Lower lobe of right lung (tissue), 2 donors: ENCODE results near the gene EEF2. TPM values are rescaled to one million over a fixed set of nuclear protein-coding genes. Genes with fewer than 3 reads are reported as not detected.
A peak's percentile ranks its signal among the peaks of the same experiment; 100 is the strongest.
"Not testable (repeated sequence)": the region's sequence is repeated elsewhere in the genome, so short reads cannot be mapped to it uniquely, and the experiment has no call there.

Experiments
- ATAC-seq, 2 donors: fragments of 200-7000 bp; cut with Tn5 transposase; one replicate each; pipeline ENCODE4 v1.9.1; 2020 to 2022; ENCODE audit warnings: mild to moderate bottlenecking in 2 of 2, moderate library complexity in 2 of 2
- DNase-seq: peaks from one replicate; pipeline ENCODE4 v3.0.0-alpha.2; 2020
- H3K27ac ChIP-seq: fragments of 200-600 bp; one replicate; pipeline ENCODE4 v1.8.0; 2022
- H3K27me3 ChIP-seq: fragments of 200-600 bp; one replicate; pipeline ENCODE4 v1.8.0; 2022; ENCODE audit warnings: low read depth
- H3K36me3 ChIP-seq: fragments of 200-600 bp; one replicate; pipeline ENCODE4 v1.8.0; 2022; ENCODE audit warnings: mild to moderate bottlenecking
- H3K4me1 ChIP-seq: fragments of 200-600 bp; one replicate; pipeline ENCODE4 v1.8.0; 2022
- H3K4me3 ChIP-seq: fragments of 200-600 bp; one replicate; pipeline ENCODE4 v1.8.0; 2022; ENCODE audit warnings: mild to moderate bottlenecking
- H3K9me3 ChIP-seq: fragments of 200-600 bp; one replicate; pipeline ENCODE4 v1.8.0; 2022
- intact Hi-C: fragments of 100-400 bp; cut with DNase I; formaldehyde crosslinking; loops from one replicate; pipeline ENCODE4 v1.11.0; 2022
- total RNA-seq: library from RNA; stranded (reverse); fragmentation: NEBNext Ultra II Directional; extraction: Animal tissue kit (Norgen Biotek cat#: 25700); gene quantifications from one replicate; pipeline ENCODE4 v1.2.1, GENCODE V29; 2021
- TF ChIP-seq, protein P1 (sequence below): fragments of 200-600 bp; IDR thresholded peaks from one replicate; pipeline ENCODE4 v1.8.0; 2022; ENCODE audit warnings: antibody characterized with exemption, mild to moderate bottlenecking
- donor health status: DM: no; HTN: yes; CAD: no; lungs with severe emphysema.

The EEF2 gene
- total RNA-seq, 1 donor from 2014 or later: 1,984 TPM

DNA sequence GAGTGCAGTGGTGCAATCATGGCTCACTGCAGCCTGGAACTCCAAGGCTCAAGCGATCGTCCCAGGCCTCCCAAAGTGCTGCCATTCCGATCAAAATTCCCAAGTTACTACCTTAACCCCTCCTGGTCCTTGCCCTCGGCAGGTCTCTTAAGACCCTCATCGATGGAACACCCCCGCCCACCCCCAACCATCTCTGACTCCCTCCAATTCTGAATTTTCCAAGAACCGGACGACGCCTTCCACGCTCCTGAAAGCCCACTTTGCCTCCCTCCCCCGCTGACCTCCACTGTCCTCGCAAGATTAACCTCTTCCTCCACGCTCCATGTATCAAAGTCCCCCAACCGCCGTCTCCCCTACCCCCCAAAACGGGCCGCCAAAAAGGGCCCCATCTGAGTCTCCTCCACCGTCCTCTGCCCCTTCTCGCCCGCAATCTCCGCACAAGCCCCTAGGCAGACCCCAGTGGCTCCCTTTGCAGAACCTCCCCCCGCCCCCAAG lies 14.9 kb downstream of the EEF2 start:
- H3K4me3 ChIP-seq: peak overlapping the region; percentile 81

DNA sequence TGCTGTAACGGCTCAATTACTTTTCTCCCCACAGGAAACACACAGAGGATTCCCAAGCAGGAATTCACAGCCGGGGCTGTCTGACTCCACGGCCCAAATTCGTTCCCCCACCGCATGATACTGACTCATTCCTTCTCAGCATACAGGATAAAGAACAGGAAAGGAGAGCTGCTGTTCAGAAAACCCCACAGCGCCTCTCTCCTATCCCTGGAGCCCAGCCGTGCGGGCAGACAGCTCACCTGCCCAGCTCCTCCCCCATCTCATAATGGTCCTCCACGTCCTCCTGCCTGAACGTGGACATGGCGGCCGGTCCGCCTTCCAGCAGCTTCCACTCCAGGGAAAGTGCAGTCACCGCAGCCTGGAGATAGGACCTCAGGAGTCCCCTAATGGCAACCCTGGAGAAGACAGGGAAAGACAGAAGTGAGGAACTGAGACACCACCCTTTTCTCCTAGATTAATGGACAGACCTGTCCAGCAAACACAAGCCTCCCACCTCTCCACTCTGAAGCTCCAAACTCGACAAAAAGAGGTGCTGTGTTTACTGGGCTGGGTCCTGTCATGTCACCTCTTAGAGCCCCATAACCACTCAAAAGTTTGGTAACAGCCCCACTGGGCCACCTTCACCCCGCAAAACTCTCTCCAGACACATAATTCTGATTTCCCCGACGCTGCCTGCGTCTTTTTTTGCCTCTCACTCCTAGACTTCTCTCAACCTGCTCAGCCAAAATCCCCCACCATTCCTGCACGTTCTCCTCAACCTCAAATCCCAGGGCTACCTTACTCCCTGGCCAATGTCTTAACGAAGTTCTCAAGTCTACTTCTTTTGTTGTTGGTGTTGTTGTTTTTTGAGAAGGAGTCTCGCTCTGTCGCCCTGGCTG lies 15.6 kb downstream of the EEF2 start:
- no peaks in the 10 kb centered on the region for H3K27me3 ChIP-seq
- peaks cover 47% of the 10 kb centered on the region for H3K4me1 ChIP-seq
- peak overlapping the region; percentile 81 for H3K4me3 ChIP-seq
- TF ChIP-seq, protein P1, sequence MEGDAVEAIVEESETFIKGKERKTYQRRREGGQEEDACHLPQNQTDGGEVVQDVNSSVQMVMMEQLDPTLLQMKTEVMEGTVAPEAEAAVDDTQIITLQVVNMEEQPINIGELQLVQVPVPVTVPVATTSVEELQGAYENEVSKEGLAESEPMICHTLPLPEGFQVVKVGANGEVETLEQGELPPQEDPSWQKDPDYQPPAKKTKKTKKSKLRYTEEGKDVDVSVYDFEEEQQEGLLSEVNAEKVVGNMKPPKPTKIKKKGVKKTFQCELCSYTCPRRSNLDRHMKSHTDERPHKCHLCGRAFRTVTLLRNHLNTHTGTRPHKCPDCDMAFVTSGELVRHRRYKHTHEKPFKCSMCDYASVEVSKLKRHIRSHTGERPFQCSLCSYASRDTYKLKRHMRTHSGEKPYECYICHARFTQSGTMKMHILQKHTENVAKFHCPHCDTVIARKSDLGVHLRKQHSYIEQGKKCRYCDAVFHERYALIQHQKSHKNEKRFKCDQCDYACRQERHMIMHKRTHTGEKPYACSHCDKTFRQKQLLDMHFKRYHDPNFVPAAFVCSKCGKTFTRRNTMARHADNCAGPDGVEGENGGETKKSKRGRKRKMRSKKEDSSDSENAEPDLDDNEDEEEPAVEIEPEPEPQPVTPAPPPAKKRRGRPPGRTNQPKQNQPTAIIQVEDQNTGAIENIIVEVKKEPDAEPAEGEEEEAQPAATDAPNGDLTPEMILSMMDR: no peak
- H3K9me3 ChIP-seq: no peaks in the 10 kb centered on the region
- ATAC-seq (peak in 1 of 2 donors; percentile 11), DNase-seq (no peak)
- peak overlapping the region; percentile 92 for H3K27ac ChIP-seq
- intact Hi-C loops: no loop called here
- peaks cover 38% of the 10 kb centered on the region for H3K36me3 ChIP-seq

More for the DNA sequence above, 14.9 kb downstream of the EEF2 start:
- no peak for ATAC-seq
- Histone ChIP-seq H3K27me3 (no peaks in the 10 kb centered on the region), H3K4me1 (peaks cover 47% of the 10 kb centered on the region), H3K36me3 (peaks cover 36% of the 10 kb centered on the region), H3K9me3 (no peaks in the 10 kb centered on the region), H3K27ac (peak overlapping the region; percentile 92)
- DNase-seq: no peak
- intact Hi-C loops: no loop called here
- TF ChIP-seq, protein P1: no peak

DNA sequence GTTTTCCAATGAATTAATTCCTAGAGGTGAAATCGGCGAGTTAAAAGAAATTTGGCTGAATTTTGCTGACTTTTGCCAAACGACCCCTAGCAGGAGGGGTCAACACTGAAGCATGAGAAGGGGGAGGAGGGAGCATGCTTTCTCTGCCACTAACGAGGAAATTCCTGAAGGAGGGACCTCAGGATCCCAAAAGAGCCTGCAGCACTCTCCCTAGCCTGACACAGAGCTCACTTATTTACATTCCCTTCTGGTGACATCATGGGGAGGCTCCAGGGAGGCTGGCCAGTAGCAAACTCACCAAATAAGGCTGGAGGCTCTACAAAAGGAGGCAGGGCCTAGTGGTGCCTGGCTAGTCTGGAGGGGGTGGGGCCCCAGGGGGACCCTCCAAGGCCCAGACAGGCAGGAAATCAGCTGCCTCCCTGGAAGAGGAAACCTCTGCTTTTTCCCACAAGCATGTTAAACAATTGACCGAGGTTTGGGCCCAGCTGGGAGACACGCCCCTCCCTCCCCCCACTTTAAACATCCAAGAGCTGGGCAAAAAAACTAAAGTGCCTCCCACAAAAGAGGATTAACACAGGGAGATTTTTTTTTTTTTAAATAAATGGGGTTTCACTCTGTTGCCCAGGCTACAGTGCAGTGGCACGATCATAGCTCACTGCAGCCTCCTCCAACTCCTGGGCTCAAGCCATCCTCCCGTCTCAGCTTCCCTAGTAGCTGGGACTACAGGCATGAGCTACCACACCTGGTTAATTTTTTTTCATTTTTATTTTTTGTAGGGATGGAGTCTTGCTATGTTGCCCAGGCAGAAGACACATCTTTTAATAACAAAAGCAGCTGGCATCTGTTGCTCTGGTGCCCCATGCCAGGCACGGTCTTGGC lies 16.5 kb downstream of the EEF2 start:
- Histone ChIP-seq H3K36me3 (peaks cover 47% of the 10 kb centered on the region), H3K4me1 (peaks cover 47% of the 10 kb centered on the region), H3K27me3 (no peaks in the 10 kb centered on the region), H3K4me3 (peak overlapping the region; percentile 81), H3K27ac (peak overlapping the region; percentile 92), H3K9me3 (no peaks in the 10 kb centered on the region)
- TF ChIP-seq, protein P1: no peak
- intact Hi-C loops: no loop called here
- DNase-seq: peak; percentile 81
- peak; percentile 82 to 87 for ATAC-seq

DNA sequence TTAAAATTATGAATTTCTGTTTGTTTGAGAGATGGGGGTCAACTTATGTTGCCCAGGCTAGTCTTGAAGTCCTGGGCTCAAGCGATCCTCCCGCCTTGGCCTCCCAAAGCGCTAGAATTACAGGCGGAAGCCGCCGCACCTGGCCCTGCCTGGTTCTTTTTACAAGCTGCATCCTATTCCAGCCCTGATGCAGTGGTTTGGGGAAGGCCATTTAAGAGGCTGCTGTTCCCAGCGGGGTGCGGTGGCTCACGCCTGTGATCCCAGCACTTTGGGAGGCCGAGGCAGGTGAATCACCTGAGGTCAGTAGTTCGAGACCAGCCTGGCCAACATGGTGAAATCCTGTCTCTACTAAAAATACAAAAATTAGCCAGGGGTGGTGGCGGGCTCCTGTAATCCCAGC lies 17.3 kb downstream of the EEF2 start:
- ATAC-seq, H3K27me3 ChIP-seq, intact Hi-C loops, DNase-seq, H3K9me3 ChIP-seq: not testable (repeated sequence)
- Histone ChIP-seq H3K36me3 (peaks cover 55% of the 10 kb centered on the region), H3K4me1 (peaks cover 47% of the 10 kb centered on the region), H3K27ac (peak overlapping the region; percentile 92), H3K4me3 (peak overlapping the region; percentile 18)

DNA sequence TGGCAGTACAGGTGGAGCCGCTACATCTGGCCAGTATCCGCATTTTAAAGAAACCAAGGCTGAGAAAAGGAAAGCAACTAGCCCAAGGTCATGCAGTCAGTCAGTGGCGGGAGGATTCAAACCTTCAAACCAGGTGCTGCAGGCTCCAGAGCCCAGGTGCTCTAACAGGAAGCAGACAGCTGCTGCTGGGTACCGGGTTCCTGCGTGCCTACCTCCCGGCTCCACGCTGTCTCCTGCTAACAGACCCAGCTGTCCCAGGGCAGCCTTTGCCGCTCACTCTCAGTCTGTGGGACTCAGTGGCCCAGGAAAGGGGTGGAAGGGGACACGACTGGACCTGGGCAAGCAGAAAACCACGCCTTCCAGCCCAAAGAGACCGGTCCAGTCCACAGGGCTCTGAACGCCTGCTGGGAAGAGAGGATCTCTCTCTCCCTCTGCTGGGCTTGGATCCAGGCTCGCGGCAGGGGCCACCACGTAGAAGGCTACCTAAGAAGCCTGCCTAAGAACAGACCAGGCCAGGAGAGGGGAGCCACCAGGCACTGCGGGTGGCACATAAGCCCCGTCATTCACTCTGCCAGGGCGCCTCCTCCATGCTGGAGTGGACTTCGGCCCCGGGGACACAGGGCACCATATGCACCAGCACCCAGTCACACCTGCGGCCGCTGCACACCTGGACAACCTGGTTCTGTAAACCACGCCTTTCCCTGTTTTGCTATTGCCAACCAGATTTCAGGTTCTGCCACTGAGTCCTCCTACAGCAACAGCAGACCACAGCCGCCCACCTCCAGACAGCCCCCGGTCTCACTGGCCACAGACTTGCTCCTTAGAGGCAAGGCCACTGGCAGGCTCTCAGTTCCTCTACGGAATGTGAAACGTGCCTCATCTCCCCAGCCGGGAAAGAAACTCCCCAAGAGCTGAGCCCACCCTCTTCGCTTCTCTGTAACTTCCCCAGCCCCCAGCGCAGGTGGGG lies 18.9 kb downstream of the EEF2 start:
- ATAC-seq: no peak
- Histone ChIP-seq H3K27ac (peak overlapping the region; percentile 92), H3K36me3 (peaks cover 72% of the 10 kb centered on the region), H3K27me3 (no peaks in the 10 kb centered on the region), H3K4me1 (peaks cover 44% of the 10 kb centered on the region), H3K9me3 (no peaks in the 10 kb centered on the region), H3K4me3 (no peak overlapping the region)
- TF ChIP-seq, protein P1: no peak
- no peak for DNase-seq
- intact Hi-C loops: no loop called here
